Glutamatergic neuron (in vitro differentiated cells): ENCODE data around the gene POU1F1. TPM values are rescaled to one million over a fixed set of nuclear protein-coding genes. Genes with fewer than 3 reads are reported as not detected.

ENCODE experiments used
- DNase-seq: peaks from one replicate; pipeline ENCODE4 v3.0.0; 2022
- H3K27ac Mint-ChIP-seq: one replicate; pipeline ENCODE4 v1.8.0; 2020; ENCODE audit warnings: mild to moderate bottlenecking, mixed read lengths, inconsistent platforms; ENCODE audit not compliant: unreplicated experiment
- H3K27me3 Mint-ChIP-seq: one replicate; pipeline ENCODE4 v1.8.0; 2020; ENCODE audit warnings: mild to moderate bottlenecking, moderate library complexity, mixed read lengths, inconsistent platforms; ENCODE audit not compliant: unreplicated experiment
- H3K36me3 Mint-ChIP-seq: one replicate; pipeline ENCODE4 v1.8.0; 2020; ENCODE audit warnings: mild to moderate bottlenecking, mixed read lengths, inconsistent platforms; ENCODE audit not compliant: unreplicated experiment
- H3K4me1 Mint-ChIP-seq: one replicate; pipeline ENCODE4 v1.8.0; 2020; ENCODE audit warnings: mild to moderate bottlenecking, low read depth, mixed read lengths, inconsistent platforms; ENCODE audit not compliant: unreplicated experiment
- H3K4me3 Mint-ChIP-seq: one replicate; pipeline ENCODE4 v1.8.0; 2020; ENCODE audit warnings: mild to moderate bottlenecking, mixed read lengths, inconsistent platforms; ENCODE audit not compliant: unreplicated experiment
- H3K9me3 Mint-ChIP-seq: one replicate; pipeline ENCODE4 v1.8.0; 2020; ENCODE audit warnings: mild to moderate bottlenecking, moderate library complexity, mixed read lengths, inconsistent platforms; ENCODE audit not compliant: unreplicated experiment
- total RNA-seq: library from RNA; stranded (reverse); fragmentation: NEBNext Ultra II Directional; extraction: Animal tissue kit (Norgen Biotek cat#: 25700); gene quantifications from one replicate; pipeline ENCODE4 v1.2.1, GENCODE V29; 2021; ENCODE audit not compliant: unreplicated experiment
- TF ChIP-seq, protein P1 (sequence below): fragments of 200-600 bp; sonication (generic); IDR thresholded peaks from one replicate; pipeline ENCODE4 v1.5.0; 2021; ENCODE audit not compliant: partially characterized antibody, unreplicated experiment

Gene POU1F1
- total RNA-seq, 1 donor from 2014 or later, result not detected

DNA sequence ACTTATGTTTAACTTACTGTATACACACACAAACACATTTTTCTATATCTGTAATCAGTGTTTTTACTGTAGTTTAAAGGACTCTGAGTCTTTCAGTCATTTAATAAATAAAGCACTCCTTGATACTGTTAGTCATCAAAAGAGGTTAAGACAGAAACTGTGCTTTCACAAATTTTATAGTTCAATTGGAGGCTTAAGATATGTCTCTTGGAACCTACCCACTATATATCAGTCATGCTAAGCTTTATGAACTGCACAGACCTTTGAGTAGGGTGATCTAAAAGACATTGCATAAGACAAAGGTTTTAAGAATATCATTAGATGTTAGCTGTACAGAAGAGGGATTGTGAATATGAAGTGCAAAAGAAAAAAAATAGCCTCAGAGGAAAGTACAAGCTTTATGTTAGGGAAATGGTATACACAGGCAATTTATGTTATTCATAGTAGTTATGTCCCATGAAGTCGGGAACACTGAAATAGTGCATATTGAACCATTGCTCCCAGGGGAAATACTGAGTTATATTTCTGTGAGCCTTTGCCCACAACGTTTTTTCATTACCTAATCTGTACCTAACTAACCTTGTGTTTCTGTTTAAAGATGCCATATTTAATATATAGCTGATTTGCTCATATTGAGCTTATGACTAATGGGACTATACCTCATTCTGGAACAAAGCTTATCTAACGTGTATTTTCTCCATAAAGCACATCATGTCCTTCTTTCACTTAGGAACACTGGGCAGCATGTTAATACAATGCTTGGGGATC is 29.5 kb downstream of the POU1F1 start:
- TF ChIP-seq, protein P1, sequence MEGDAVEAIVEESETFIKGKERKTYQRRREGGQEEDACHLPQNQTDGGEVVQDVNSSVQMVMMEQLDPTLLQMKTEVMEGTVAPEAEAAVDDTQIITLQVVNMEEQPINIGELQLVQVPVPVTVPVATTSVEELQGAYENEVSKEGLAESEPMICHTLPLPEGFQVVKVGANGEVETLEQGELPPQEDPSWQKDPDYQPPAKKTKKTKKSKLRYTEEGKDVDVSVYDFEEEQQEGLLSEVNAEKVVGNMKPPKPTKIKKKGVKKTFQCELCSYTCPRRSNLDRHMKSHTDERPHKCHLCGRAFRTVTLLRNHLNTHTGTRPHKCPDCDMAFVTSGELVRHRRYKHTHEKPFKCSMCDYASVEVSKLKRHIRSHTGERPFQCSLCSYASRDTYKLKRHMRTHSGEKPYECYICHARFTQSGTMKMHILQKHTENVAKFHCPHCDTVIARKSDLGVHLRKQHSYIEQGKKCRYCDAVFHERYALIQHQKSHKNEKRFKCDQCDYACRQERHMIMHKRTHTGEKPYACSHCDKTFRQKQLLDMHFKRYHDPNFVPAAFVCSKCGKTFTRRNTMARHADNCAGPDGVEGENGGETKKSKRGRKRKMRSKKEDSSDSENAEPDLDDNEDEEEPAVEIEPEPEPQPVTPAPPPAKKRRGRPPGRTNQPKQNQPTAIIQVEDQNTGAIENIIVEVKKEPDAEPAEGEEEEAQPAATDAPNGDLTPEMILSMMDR, result no peak
- no peaks in the 10 kb centered on the region for H3K36me3 Mint-ChIP-seq
- H3K9me3 Mint-ChIP-seq, result no peaks in the 10 kb centered on the region
- H3K27ac Mint-ChIP-seq, result no peak overlapping the region
- H3K4me3 Mint-ChIP-seq, result no peak overlapping the region
- H3K27me3 Mint-ChIP-seq, result no peaks in the 10 kb centered on the region
- no peaks in the 10 kb centered on the region for H3K4me1 Mint-ChIP-seq
- DNase-seq, result no peak

- Mint-ChIP-seq H3K4me1 (no peaks in the 10 kb centered on the region), H3K27ac (no peak overlapping the region), H3K9me3 (no peaks in the 10 kb centered on the region), H3K27me3 (no peaks in the 10 kb centered on the region), H3K4me3 (no peak overlapping the region), H3K36me3 (no peaks in the 10 kb centered on the region)
- DNase-seq, result no peak
- TF ChIP-seq, protein P1, result no peak
Measured at GRCh38 chr3:87236093-87236492, 40.3 kb downstream of the POU1F1 start.

GRCh38 chr3:87233805-87234204 is 42.6 kb downstream of the POU1F1 start:
- TF ChIP-seq, protein P1, result no peak
- Mint-ChIP-seq H3K27ac (no peak overlapping the region), H3K4me1 (no peaks in the 10 kb centered on the region), H3K27me3 (no peaks in the 10 kb centered on the region), H3K36me3 (no peaks in the 10 kb centered on the region), H3K4me3 (no peak overlapping the region), H3K9me3 (no peaks in the 10 kb centered on the region)
- DNase-seq, result no peak

DNA sequence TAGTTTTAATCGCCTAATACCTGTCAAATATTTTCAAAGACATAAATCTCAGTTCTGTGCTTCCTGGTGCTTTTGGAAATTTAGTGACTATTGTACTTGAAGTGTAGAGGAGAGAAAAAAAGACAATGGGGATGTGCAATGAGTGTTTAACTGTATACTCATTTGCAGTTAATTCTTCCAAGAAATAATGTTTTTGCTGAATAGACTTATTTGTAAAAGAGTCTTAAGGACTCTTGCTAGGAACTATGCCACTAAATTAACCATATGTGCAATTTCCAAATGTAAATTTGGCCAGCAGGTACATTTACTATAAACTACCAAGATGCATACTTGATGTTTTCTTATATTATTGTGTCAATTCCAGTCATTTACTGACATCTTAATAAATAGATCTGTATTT is 47.3 kb downstream of the POU1F1 start:
- TF ChIP-seq, protein P1, result no peak
- no peak for DNase-seq
- no peaks in the 10 kb centered on the region for H3K36me3 Mint-ChIP-seq
- peaks cover 4% of the 10 kb centered on the region for H3K4me1 Mint-ChIP-seq
- H3K27me3 Mint-ChIP-seq, result peaks cover 5% of the 10 kb centered on the region
- H3K9me3 Mint-ChIP-seq, result peaks cover 1% of the 10 kb centered on the region
- no peak overlapping the region for H3K27ac Mint-ChIP-seq
- H3K4me3 Mint-ChIP-seq, result no peak overlapping the region

DNA sequence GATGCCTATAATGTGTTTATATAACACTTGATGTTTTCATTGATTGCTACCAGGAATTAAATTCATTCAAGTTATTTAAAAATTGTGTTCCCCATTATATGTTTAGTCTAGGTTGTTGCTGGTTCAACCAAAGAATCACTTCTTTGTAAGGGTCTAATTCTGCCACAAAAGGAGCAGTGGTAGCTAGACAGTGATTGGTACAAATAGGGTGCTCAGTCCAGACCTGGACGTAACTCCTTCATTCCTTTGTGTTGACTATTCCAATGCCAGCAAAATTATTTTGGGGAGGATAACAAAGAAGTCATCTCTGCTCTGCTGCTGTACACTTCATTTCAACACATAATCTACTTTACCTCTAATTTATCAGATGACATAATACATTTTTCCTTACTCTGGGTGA is 48.1 kb downstream of the POU1F1 start:
- H3K27me3 Mint-ChIP-seq, result peaks cover 5% of the 10 kb centered on the region
- no peak for DNase-seq
- peak overlapping the region; percentile 41 for H3K4me3 Mint-ChIP-seq
- TF ChIP-seq, protein P1, result no peak
- no peak overlapping the region for H3K27ac Mint-ChIP-seq
- peaks cover 1% of the 10 kb centered on the region for H3K9me3 Mint-ChIP-seq
- H3K36me3 Mint-ChIP-seq, result no peaks in the 10 kb centered on the region
- peaks cover 4% of the 10 kb centered on the region for H3K4me1 Mint-ChIP-seq
